HG03432 (cell line): ENCODE data around the gene NLRP6.
A peak's percentile ranks its signal among the peaks of the same experiment; 100 is the strongest.
"Not testable (repeated sequence)": the region's sequence is repeated elsewhere in the genome, so short reads cannot be mapped to it uniquely, and the experiment has no call there.

Experiments used
- ATAC-seq: cut with Tn5 transposase; IDR thresholded peaks from one replicate; pipeline ENCODE4 v1.9.1; 2021; ENCODE audit warnings: mild to moderate bottlenecking, moderate library complexity; ENCODE audit not compliant: unreplicated experiment

Gene NLRP6

DNA sequence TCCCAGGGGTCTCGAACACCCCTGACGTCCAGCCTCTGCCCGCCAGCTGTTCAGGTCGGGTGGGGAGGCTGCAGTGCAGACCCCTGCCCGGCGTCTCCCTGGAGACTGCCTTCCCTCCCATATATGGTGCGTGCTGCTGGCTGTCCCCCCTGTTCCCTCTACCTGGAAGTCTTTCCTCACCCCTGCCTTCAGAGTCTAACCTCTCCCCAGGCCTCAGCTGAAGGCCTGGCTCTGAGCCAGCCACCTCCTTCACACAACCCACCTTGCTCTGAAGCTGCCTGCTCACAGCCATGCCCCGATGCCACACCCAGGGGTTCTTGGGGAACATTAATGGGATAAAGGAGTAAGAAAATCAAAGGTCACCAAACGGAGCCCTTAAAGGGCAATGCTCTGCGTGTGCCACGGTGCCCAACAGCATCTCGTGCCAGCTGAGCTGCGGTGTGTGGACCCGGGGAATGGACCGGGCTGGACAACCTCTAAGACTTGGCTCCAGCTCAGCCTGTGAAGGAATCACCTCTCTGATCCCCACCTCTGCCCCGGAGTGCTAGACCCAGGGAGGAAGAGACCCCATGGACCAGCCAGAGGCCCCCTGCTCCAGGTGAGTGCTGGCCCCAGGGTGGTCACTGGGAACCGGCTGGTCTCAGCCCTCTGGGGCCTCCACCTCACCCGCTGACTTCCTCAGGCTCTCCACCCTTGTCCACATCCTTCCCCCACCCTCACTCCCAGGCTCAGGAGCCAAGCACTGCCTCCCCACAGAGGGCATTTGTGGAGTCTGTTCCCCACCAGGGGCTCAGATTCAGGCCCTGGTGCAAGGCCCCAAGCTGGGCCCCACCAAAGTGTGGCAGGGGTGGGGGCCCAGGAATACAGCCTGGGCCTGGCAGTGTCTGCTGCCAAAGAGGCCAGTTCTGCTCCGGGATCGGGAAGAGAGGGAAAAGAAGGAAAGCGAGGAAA, at the start of gene NLRP6:
TSS of gene NLRP6 (plus strand) at position 407 of the 951 bp plus-strand sequence. CDS start at position 570, 163 bp downstream.
- ATAC-seq = no peak

DNA sequence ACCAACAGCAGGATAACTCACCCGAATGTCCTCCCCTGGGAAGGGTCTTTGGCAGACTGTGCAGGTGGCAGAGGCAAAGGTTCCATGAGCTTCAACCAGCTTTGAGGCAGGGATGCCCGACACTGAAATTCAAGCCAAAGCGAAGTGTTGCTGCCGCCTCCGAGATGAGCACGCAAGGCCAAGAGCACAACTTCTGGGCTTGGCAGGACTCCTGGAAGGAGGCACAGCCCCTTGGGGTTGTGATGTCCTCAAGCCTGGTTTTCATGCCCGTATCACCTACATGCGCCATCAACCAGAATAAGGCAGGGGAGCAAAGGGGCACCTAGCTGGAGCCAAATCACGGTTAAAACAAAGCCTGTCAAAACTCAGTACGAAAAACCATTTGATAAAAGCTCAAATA, 47.8 kb upstream of the NLRP6 start:
- no peak for ATAC-seq

DNA sequence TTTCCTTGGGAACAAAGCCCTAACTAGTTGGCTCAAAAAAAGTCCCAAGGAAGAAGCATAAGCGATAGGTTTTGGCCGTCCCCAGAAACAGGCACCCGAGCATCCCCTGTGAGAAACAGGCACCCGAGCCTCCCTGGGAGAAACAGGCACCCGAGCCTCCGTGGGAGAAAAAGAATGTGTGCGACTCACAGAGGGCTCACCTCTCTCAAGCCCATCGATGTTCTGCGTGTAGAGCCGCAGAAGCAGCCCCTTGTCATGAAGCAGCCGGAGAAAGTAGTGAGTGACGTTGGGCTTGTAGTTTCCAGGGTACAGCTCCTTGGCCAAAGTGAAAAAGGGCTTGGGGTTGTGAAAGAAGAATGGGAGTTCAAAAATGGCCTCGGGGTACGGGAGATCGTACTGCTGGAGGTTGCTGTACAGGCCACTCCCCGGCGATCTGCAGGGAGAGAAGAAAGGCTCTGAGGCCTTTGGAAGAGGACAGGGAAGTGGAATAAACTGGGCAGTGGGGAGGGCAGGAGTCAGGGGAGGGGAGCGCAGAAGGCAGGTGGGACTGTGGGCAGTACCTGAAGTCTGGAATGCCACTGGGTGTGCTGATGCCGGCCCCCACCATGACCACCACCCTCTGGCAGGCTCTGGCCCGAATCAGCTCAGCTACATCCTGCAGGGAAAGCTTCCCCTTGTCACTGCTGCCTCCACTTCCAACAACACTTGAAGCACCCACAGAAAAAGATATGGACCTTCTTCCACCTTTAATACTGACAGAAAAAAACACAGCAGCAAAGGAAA, 45.2 kb upstream of the NLRP6 start:
- ATAC-seq = no peak

DNA sequence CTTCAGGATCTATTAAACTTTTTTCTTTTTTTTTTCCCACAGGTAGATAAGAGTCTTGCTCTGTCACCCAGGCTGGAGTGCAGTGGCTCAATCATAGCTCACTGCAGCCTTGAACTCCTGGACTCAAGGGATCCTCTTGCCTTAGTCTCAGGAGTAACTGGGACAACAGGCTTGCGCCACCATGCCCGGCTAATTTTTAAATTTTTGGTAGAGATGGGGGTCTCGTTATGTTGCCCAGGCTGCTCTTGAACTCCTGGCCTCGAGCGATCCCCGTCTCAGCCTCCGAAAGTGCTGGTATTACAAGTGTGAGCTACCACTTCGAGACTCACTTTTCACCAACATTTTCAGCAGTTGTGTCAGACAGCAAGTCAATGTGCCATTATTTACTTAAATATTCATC, 43.0 kb upstream of the NLRP6 start:
- ATAC-seq = no peak

DNA sequence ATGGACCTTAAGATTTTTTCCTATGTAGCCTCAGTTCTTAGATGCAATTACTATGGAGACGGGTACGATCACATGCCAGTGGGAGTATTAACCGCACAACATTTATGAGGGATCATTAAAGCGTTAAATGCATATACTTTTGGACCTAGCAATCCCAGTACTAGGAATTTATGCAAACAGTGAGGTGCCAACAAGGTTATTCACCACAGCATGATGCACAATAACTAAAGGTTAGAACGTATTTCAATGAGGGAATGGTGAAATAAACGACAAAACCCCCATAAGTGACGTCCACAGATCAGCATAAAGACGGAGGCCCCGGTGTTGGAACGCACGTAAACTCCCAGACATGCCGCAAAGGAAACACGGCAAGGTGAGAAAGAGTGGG, 42.6 kb upstream of the NLRP6 start:
- peak; percentile 20 for ATAC-seq

DNA sequence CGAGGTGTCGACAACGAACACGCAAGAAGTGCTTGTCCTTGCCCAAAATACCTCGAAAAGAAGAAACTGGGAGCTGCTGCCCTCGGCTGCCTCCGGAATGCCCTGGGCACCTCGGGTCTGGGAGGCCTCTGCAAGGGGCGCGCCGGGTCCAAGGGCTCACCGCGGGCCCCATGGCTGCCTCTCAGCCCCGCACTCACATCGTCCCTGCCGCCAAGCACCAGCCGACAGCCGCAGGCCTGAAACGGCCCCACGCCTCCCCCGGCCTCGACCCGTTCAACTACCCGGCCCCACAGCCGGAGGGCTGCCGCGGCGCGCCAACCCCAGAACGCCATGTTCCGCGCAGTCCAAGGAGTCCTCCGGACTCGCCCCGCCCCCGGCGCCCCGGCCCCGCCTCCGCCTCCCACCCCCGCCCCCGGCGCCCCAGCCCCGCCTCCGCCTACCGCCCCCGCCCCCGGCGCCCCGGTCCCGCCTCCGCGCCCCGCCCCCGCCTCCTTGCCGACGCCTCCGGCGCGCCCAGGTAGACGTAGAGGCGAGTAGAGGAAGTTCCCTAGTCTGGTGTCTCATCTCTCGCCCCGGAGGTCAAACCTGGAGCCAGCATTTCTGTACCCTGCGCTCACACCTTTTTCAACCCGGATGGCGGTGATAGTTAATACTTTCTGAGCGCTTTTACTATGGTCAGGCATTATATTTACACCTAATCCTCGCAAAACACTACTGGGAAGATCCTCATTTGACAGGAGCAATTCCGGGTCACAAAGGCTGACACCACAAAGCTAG, 42.0 kb upstream of the NLRP6 start, which contains the start of gene SIRT3:
TSS of gene SIRT3 (minus strand) at position 346 of the 777 bp plus-strand sequence. CDS start at position 332, 14 bp downstream.
- ATAC-seq = peak; percentile 79

DNA sequence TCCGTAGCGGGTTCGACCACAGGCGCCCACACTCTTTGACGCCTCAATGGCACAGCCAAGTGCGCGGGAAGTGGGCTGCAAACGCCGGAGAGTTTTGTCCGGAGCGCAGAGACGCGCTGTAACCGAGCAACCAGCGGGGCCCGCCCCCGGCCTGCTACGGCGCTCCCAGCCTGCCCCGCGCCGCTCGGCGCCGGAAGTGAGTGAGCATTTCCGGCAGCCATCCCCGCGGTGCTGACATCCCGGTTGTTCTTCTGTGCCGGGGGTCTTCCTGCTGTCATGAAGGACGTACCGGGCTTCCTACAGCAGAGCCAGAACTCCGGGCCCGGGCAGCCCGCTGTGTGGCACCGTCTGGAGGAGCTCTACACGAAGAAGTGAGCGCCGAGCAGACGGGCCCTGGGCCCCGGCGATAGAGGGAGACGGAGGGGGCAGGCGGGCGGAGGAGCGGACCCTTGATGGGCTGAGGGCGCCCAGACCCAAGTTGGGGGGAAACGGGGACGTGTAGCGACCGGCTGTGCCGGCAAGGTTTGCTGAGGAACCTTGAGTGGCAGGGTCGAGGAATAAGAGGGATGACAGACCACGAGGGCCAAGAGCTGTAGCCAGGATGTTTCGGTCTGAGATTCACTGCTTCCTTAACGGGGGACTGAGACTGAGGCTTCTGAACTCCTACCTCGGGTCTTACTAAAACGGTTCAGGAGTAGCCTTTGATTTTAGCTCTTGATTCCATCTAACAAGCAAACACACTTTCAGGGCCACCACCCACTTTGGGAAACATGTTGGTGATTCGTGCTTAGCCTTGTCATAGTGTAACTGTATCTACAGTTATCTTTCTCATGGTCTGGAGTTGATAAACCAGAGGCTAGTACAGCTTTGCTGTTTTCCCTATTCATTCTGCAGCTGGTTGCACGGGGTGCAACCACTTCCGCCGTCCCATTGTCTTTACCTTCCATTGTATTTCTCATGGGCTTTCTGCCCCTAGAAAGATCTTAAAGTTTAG, 41.1 kb upstream of the NLRP6 start, which contains the start of gene PSMD13:
TSS of gene PSMD13 (plus strand) at position 203 of the 994 bp plus-strand sequence. CDS start at position 277, 74 bp downstream.
- peak; percentile 88 for ATAC-seq

DNA sequence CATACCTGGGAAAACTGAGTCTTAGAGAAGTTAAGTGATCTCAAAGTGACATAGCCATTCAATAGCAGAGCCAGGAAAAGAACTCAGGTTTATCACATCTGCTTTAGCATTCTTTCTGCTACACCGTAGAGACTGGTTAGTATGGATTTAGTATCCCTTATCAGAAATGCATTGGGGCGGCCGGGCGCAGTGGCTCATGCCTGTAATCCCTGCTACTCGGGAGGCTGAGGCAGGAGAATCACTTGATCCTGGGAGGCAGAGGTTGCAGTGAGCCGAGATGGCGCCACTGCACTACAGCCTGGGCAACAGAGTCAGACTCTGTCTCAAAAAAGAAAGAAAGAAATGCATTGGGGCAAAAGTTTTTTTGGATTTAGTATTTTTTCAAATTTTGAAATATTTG, 39.9 kb upstream of the NLRP6 start:
- not testable (repeated sequence) for ATAC-seq

DNA sequence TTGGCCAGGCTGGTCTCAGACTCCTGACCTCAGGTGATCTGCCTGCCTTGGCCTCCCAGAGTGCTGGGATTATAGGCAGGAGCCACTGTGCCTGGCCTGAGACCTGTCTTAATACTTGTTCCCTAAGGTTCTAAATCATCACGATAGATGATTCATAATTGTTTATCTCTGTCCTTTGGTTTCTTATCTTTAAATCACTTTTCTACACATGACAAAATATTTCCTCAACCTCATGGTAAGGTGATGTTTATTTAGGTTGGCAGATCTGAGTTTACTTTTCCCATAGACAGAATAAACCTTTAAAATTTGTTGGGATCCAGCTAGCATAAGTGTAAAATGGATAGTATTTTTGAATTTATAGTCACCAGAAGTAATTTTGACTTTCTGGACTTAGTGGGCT, 37.9 kb upstream of the NLRP6 start:
- ATAC-seq = no peak

DNA sequence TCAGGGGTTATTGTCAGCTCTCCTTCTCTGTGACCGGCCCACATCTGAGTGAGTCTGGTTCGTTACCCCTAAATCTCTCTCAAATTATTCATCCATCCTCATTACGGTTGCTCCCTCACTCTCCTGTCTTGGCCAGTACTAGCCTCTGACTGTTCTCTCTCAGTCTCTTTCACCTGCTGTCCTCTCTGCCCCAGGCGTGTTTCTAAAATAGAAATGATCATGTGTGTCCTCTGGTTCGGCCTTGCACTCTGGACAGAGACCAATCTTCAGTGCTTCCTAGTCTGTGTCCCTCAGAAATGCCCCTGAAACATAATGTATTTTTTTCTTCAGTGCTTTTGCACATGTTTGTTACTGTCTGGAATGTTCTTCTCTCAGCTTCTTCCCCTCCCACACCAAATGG, 36.6 kb upstream of the NLRP6 start:
- ATAC-seq = no peak

DNA sequence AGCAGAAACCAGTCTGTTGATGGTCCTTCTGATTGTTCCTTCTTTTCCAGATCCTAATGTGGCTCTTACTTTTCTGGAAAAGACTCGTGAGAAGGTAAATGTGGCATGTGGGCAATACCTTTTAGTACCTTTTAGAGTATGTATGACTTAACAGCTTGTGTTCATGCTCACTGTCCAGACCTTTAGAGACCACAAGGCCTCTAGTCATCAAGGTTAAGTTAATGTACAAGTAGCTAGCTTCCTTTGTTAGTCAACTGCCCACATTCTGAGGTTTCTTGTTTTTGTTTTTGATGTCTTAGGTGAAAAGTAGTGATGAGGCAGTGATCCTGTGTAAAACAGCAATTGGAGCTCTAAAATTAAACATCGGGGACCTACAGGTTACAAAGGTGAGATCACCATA, 33.8 kb upstream of the NLRP6 start:
- ATAC-seq = no peak

DNA sequence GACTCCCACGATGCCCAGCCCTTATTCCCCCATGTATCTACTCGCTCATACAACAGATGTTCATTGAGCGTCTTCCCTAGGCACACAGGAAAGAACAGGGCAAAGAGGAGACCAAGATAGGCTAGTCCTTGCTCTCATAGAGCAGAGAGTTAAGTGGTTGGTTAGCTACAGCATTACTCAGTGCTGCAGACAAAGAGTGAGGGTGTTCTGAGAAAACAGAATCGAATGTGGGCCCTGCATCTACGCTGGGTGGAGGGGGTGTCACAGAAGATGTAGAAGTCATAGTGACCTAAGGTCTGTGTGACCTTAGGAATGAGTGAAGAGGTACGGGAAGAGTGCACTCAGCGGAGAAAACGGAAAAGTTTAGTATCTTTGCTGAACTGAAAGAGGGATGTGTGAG, 29.1 kb upstream of the NLRP6 start:
- no peak for ATAC-seq

DNA sequence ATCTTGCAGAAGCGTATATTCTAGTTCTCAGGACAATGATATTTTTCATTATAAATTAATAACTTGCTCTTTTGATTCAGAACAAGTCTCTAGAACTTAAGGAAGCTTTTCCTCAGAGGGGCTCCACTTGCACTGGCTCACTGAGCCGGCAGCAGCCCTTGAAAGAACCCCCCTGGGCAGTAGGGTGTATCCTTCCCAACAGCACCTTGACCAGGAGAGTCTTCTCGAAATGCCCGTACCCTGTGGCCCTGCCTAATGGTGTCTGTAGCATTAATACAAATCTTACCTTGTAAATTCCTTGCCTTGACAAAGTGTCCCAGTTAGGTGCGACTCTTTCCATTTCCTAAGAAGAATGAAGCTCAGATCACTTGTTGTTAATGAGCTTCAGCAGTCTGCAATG, 27.9 kb upstream of the NLRP6 start:
- ATAC-seq = no peak

DNA sequence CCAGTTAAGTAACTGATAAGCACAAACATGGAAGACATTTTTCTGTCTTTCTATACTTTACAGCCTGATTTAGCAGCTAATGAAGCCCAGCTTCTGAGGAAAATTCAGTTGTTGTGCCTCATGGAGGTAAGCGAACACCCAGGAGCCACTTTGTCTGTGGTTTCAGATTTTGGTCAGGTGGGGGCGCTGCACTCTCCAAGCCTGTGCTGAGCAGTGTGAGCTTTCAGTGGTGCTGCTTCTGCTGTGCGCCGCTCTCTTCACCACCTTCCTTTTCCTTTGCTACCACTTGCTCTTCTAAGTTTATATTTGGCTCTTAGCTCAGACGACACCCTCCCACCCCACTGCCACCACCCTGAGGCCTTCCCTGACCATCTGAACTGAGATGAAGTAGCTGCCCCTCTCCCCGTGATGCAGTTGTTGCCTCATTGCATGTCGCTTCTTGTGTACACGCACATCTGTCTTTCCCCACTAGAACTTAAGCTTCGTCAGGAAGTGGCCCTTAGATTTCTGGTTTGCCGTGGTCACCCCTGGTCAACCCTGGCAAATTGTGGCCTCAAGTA, 27.4 kb upstream of the NLRP6 start:
- no peak for ATAC-seq

DNA sequence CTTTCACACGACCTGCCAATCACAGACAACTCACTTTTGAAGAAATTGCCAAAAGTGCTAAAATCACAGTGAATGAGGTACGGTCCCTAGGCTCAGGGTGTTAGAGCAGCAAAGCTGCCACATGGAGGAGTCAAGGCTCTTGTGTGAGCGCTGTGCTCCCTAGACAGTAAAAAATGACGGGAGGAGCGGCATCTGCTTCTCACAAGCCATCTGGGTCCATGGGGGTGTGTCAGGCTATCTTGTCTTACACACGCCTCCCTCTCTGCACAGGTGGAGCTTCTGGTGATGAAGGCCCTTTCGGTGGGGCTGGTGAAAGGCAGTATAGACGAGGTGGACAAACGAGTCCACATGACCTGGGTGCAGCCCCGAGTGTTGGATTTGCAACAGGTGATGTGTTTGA, 26.7 kb upstream of the NLRP6 start:
- ATAC-seq = no peak

DNA sequence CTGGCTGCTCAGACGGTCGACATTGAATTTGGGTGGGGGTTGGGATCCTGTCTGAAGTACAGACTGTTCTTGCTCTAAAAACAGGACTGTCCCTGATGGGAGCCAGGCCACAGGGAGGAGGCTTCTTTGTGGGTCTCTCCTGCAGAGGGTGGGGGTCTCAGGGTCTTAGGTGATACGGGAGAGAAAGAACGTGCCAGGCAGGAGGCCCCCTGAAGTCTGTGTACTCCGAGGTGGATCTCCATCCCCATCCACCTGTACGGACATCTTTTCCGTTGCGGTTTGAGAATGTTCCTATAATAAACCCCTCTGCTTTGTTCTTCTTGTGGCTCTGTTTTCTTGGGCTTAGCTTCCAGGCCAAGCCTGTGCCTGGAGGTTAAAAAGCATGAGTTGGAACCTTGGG, 25.5 kb upstream of the NLRP6 start:
- ATAC-seq = no peak

DNA sequence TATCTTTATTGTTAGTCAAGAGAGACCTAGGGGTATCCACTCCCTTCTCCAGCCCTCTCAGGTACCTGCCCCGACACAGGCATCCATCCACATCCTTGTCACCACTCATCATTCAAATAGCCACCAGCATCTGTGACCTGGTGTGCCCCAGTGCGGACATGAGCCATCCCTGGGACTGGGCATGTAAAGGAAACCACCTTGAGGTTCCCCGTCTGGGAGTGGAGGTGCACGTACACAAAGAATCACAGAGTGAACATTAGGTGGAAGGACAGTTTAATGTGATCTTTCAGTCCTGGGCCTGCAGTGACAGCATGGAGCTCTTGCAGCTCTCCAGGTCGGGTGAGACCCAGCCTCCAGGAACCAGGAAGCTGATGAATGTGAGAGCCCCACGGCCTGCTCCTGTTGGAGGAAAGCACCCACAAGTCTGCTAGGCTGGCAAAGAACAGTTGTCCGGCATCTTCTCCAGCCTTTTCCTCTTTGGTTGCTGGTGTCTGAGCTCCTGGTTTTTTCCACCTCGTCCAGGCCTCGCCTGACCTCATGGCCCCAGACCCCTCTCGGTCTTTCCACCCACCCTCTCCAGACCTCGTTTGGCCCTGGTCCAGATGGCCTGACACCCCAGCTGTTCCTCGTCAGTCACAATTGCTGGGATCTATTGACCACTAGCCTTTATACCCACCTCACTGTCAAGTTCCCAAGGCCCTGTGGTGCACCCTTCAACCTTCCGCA, 24.9 kb upstream of the NLRP6 start:
- ATAC-seq = no peak

DNA sequence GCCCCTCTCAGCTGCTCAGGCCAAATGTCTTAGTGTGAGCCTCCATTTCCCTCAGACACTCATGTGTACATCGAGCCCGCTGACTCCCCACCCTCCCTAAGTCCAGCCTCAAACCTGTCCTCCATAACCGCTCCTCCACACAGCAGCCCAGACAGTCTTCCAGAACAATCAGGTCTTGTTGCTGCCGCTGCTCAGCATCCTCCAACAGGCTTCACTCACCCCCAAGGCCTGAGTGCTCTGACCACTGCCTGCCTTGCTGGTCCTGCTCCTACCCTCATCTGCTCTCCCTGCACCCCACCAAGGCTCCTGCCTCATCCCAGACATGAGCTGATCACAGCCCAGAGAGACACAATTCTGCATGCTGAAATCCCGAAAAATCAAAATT, 24.3 kb upstream of the NLRP6 start:
- no peak for ATAC-seq

DNA sequence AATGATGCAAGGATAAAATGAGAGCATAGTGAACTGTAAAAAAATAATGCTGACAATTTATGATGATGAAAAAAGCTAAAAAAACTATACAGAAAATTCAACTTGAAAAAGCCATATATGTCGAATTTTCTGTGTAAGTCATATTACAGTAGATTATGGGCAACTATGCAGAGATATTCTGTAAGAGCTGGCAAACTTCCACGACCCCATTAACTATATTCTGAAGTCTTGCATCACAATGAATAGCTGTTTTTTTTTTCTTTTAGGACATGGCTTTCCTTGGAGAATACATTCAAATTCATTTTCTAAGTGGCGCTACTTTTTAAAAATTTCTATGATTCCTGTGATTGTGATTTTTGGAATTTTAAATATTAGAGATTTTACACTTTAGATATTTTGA, 23.0 kb upstream of the NLRP6 start:
- no peak for ATAC-seq
